GM18868 (cell line): ENCODE measurements around the gene CDK12.

ENCODE experiments used
- ATAC-seq: cut with Tn5 transposase; IDR thresholded peaks from one replicate; pipeline ENCODE4 v1.9.1; 2021; ENCODE audit warnings: mild to moderate bottlenecking, moderate library complexity; ENCODE audit not compliant: unreplicated experiment

Gene CDK12

DNA sequence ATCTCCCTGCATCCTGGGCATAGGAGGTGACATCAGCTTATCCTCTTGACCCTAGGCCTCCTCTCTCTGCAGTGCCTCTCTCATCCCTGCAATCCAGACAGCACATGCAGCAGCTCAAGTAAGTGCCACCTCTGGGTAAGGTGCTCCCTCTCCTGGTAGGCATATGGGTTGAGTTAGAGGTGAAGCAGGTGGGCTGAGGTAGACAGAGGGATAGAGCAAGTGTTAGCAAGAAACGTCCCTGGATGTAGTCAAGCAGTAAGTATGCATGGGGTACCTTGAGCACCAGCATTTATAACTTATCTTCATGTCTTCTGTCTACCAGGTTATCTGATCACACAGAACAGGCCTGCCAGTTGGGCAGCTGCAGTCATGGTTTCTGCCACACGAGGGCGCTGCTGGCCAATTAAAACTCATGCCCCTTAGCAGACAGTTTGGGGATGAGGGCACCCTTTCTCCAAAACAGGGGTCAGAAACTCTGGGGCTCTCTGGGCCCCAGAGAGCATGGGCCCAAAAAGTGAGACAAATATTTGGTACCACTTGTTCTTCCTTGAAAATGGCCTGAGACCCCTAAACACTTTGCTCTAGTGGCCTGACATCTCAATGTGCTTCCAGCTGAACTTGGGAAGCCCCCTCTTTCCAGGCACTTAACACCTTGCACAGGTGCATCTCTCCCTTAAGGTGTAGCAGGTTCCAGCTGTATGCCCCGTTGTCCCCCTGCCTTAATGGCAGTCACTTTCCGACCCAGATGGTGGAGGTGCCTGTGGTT, 86.6 kb downstream of the CDK12 start:
- no peak for ATAC-seq

DNA sequence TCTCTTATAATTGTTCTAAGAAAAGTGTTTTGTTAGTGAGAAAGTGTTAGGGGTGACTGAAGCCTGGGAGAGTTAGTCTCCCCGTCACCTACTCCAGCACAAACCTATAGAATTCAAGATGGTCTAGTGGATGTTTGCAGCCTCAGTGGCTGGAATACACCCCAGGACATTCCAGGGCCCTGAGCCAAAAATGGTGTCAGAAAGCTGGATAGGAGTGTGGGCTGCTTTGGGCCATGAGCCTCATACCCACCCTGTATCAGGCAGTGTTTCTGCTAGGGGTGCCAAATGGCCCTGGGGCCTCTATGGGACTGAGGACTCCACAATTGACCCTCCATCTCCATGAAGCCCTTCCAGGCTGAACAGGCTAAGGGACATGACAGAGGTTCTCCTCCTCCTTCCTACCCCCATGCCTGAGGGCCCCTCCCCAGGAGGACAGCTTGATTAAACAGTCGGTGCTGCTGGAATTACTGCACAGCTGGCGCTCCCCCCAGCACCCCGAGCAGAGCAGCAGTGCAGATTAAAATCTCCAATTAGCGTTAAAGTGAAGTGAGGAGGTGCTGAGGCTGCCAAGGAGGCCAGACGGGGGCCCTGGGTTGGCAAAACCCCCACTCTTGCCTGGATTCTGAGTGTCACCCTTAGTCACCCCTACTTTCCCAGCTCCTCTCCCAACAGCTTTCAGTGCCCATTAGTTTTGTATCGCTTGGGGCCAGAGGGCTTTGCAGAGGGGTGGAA, 87.4 kb downstream of the CDK12 start:
- ATAC-seq: no peak

- ATAC-seq: no peak
Measured at GRCh38 chr17:39549747-39550573, 88.7 kb downstream of the CDK12 start.

GRCh38 chr17:39551879-39552278, 90.6 kb downstream of the CDK12 start:
- no peak for ATAC-seq

GRCh38 chr17:39553341-39553945, 92.2 kb downstream of the CDK12 start:
- ATAC-seq: no peak

- ATAC-seq: no peak
Measured at GRCh38 chr17:39555368-39555767, 94.1 kb downstream of the CDK12 start.

GRCh38 chr17:39556423-39556822, 95.1 kb downstream of the CDK12 start:
- ATAC-seq: no peak

GRCh38 chr17:39562395-39562794, 101.1 kb downstream of the CDK12 start:
- no peak for ATAC-seq

- ATAC-seq: no peak
Measured at GRCh38 chr17:39562976-39563375, 101.7 kb downstream of the CDK12 start.

DNA sequence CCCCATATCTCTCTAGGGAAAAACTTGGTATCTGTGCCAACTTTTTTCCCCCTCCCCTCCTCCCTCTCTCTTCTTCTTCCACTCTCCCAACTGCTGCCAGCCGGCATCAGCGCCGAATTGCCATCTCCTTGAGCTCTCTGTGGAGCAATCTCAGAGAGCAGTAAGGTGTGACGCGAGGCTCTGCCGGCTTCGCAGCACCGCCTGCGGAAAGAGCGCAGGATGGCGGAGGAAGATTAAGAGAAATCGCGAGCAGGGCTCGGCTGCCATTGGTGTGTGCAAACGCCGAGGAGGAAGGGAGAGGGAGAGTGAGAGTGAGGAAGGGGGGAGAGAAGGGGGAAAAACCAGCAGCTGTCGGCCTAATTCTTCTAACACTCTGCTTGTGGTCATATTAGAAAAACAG, 102.2 kb downstream of the CDK12 start:
- no peak for ATAC-seq

- no peak for ATAC-seq
Measured at GRCh38 chr17:39564211-39564848, 103.0 kb downstream of the CDK12 start.

DNA sequence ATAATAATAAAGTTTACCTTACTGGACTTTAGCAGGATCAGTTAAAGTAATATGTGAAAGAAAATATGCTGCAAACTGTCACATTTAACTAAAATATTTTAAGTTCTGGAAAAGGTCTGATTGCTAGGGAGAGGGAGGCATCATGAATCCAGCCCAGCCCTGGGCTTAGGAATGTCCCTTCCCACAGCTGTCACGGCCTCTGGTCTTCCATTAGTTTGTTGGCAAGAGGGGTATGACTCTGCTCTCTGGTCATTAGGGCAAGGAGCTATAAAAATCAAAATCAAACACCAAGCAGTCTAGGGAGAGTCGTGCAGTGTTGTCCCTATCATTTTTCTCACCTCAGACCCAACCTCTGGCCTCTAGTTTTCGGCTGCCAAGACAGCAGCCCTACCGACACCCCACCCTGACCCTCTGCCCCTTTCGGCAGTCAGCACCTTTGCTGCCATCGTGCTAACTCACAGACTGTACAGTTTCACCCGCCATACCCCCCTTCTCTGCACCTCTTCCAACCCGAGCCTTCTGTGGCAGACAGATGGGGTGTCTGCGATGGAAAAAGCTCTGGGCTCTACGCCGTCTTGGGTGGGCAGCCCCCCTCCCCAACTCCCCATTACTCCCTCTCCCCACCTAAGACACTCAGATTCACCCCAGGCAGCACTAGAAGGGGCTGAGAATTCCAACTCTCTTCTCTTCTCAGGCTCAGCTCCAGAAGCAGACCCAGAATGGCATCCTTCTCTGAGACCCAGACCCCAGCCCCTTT, 105.0 kb downstream of the CDK12 start:
- no peak for ATAC-seq

GRCh38 chr17:39568702-39569101, 107.4 kb downstream of the CDK12 start:
- no peak for ATAC-seq

GRCh38 chr17:39569126-39569525, 107.8 kb downstream of the CDK12 start:
- ATAC-seq: no peak

DNA sequence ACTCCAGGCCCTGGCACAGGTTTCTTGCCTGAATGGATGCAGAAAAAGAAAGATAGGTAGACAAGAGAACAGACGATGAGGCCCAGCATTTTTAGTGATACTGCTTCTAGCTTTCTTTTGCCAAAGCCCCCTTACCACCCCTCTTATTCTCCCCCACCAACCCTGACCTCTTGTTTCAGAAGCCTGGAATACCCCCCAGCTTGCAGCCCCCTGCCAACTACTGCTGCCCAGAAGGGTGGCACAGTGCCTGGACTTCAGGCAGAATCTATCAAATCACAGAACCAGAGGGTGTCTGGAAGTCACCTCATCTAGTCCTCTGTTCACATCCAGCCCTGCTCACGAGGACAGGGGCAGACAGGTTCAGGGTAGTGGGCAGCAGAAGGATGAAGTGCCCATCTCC, 110.8 kb downstream of the CDK12 start:
- ATAC-seq: no peak

DNA sequence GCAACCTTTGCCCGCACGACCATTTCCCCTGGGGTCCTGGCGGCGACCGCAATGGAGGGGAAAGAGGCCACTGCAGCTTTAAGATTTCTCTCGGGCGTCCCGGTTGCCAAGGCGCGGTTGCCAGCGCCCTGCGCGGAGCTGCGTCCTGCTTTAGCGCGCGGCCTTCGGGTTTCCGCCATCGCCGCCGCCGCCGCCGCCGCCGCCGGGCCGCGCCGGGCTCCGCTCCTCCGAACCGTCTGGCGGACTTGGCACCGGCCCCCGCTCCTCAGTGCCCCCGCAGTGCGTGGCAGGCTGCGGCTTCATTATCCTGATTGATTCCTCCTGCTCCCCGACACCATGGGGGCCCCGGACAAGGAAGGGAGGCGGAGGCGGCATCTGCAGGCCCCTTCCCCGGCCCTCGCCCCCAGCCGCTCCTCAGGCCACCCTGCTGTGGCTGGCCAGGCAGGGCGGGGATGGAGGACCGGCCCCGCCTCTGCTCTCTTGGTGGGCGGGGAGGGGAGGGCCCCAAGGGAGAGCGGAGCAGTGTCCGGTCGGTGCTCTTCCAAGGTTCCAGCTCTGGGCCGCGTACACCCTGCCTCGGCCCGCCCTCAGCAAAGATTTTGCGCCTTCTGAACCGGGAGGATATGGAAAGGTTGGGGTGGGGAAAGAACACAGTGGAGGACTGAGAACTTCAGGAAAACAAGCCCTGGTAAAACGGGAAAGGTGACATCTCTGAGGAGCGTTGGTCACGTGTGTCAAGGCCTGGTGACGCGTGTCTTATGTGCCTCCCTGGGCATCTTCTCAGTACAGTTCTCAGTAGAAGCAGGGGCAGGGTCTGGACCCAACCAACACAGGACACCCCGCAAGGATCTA, 112.4 kb downstream of the CDK12 start:
- no peak for ATAC-seq

DNA sequence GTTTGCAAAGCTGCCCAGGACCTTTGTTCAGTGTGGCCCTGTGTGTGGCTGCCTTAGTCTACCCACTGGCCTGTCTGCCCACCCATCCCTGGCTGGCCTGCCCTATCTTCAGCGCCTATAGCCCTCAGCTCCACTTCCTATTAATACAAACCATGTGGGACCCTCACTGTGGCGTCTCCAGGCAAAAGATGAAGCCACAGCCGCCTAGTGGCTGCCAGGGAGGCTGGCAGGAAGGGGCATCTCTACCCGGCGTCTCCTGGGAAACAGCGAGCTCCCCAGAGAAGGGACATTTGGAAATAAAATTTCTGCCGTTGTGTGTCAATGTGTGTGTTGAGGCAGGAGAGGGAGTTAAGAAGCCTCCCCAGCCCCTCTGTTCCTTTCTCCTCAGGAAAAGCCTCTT, 114.9 kb downstream of the CDK12 start:
- ATAC-seq: no peak

DNA sequence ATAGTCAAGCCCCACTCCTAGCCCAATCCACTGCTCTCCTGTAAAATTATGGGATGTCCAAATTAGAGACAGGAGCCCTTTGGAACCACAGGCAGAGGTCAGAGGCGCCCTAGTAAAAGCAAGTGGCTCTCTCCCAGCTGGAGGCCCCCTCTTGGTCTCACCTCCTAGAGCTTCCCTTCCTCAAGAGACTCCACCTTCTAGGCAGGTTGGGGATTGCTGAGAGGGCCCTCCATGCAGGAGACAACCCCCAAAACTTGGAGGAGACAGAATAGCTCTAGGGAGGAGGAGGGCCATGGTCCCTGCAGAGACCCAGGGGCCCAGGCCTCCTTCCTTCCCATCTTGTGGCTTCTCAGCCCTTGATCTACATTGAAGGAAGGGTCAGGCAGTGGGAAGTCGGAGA, 117.0 kb downstream of the CDK12 start:
- ATAC-seq: no peak
